SU-DHL-6 (cell line): ENCODE results near the gene LPAR1.

ENCODE experiments used
- H2AFZ ChIP-seq: fragments of 200-600 bp; sonication (generic); 2 replicates; pipeline ENCODE4 v1.6.1; 2014; ENCODE audit warnings: low read depth, mild to moderate bottlenecking, moderate library complexity, mixed read lengths, antibody characterized with exemption, low read length; ENCODE audit not compliant: severe bottlenecking
- H3F3A ChIP-seq: fragments of 200-600 bp; shearing (Covaris generic); 2 replicates; pipeline ENCODE4 v1.6.0; 2016; ENCODE audit warnings: antibody characterized with exemption, mild to moderate bottlenecking; ENCODE audit not compliant: insufficient read depth
- H3K27ac ChIP-seq: fragments of 200-600 bp; sonication (generic); 2 replicates; pipeline ENCODE4 v1.5.1; 2016; ENCODE audit warnings: low read depth, mild to moderate bottlenecking, low read length, moderate library complexity, mixed read lengths
- H3K27me3 ChIP-seq: fragments of 200-600 bp; sonication (generic), shearing (Covaris generic); 2 replicates; pipeline ENCODE4 v1.6.0; 2014; ENCODE audit warnings: mild to moderate bottlenecking, low read length
- H3K36me3 ChIP-seq: fragments of 200-600 bp; sonication (generic); 2 replicates; pipeline ENCODE4 v1.6.1; 2014; ENCODE audit warnings: mild to moderate bottlenecking, low read length, mixed read lengths
- H3K4me2 ChIP-seq: fragments of 300-600, 200-600 bp; shearing (Covaris generic), sonication (generic); 2 replicates; pipeline ENCODE4 v1.6.0; 2014; ENCODE audit warnings: low read length, low read depth, mild to moderate bottlenecking; ENCODE audit not compliant: poor library complexity, severe bottlenecking
- H3K4me3 ChIP-seq: fragments of 200-600 bp; sonication (generic); 2 replicates; pipeline ENCODE4 v1.5.1; 2014; ENCODE audit warnings: antibody characterized with exemption, low read length, mild to moderate bottlenecking, mixed read lengths; ENCODE audit not compliant: insufficient read depth, poor library complexity, severe bottlenecking
- H3K79me2 ChIP-seq: fragments of 200-600 bp; sonication (generic); 2 replicates; pipeline ENCODE4 v1.6.1; 2014; ENCODE audit warnings: mild to moderate bottlenecking, low read length, moderate library complexity; ENCODE audit not compliant: insufficient read depth
- H3K9ac ChIP-seq: fragments of 200-600 bp; sonication (generic); 2 replicates; pipeline ENCODE4 v1.7.0; 2014; ENCODE audit warnings: mild to moderate bottlenecking, low read length
- H3K9me2 ChIP-seq: fragments of 200-600 bp; sonication (generic); replicated peaks from 2 replicates; pipeline ENCODE4 v1.6.1; 2014; ENCODE audit warnings: low read length; ENCODE audit not compliant: insufficient read depth
- H3K9me3 ChIP-seq: fragments of 200-600 bp; sonication (generic); 2 replicates; pipeline ENCODE4 v1.6.1; 2014; ENCODE audit warnings: low read length, mixed read lengths; ENCODE audit not compliant: insufficient read depth
- H4K20me1 ChIP-seq: fragments of 200-600 bp; sonication (generic); 2 replicates; pipeline ENCODE4 v1.6.1; 2014; ENCODE audit warnings: low read depth, mild to moderate bottlenecking, antibody characterized with exemption, low read length, moderate library complexity, mixed read lengths
- EZH2phosphoT487 ChIP-seq: fragments of 200-600 bp; sonication (generic), shearing (Covaris generic); conservative IDR thresholded peaks from 2 replicates; pipeline ENCODE4 v1.6.1; 2018; ENCODE audit warnings: mild to moderate bottlenecking, antibody characterized with exemption, low read length, moderate library complexity, mixed read lengths
- TF ChIP-seq, protein P1 (sequence below): fragments of 200-600 bp; sonication (generic); IDR thresholded peaks from one replicate; pipeline ENCODE4 v1.5.1; 2017; ENCODE audit warnings: antibody characterized with exemption, mild to moderate bottlenecking, low read length, moderate library complexity; ENCODE audit not compliant: insufficient read depth, poor library complexity, severe bottlenecking

Gene LPAR1

DNA sequence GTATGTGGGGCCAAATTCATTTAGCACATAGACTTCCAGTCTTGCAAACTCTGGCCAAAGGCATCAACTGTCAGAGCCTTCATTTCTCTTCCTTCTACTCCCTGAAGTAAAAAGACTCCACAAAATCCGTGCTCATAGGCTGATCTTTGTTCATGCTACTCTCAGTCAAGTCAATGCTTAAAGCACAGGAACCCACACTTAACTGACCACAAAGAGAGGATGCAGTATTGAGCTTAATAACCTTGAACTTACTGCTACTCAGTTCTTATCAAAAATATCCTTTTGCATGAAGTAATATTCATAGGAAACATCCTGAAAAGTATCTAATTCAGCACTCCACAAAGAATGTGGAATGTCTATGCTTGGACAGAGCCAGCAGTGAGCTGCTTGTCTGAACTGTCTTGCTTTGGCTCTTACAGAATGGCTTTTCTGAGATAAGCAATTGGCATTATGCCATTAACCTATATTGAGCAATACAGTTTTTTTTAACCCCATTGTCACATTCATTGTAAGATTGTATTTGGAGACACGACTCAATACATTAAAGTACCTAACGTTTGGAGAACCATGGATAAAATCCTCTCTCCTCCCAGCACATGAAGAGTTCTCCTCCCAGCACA, 21.7 kb downstream of the LPAR1 start:
- Histone ChIP-seq H3K9me3 (no peaks in the 10 kb centered on the region), H3K36me3 (no peaks in the 10 kb centered on the region), H3K4me3 (no peak overlapping the region), H3K79me2 (no peaks in the 10 kb centered on the region), H4K20me1 (no peaks in the 10 kb centered on the region), H2AFZ (no peak overlapping the region), H3K27ac (no peak overlapping the region), H3K27me3 (no peaks in the 10 kb centered on the region), H3K9ac (no peak overlapping the region), H3K4me2 (no peak overlapping the region), H3K9me2 (no peaks in the 10 kb centered on the region), H3F3A (no peaks in the 10 kb centered on the region)
- TF ChIP-seq, protein P1, sequence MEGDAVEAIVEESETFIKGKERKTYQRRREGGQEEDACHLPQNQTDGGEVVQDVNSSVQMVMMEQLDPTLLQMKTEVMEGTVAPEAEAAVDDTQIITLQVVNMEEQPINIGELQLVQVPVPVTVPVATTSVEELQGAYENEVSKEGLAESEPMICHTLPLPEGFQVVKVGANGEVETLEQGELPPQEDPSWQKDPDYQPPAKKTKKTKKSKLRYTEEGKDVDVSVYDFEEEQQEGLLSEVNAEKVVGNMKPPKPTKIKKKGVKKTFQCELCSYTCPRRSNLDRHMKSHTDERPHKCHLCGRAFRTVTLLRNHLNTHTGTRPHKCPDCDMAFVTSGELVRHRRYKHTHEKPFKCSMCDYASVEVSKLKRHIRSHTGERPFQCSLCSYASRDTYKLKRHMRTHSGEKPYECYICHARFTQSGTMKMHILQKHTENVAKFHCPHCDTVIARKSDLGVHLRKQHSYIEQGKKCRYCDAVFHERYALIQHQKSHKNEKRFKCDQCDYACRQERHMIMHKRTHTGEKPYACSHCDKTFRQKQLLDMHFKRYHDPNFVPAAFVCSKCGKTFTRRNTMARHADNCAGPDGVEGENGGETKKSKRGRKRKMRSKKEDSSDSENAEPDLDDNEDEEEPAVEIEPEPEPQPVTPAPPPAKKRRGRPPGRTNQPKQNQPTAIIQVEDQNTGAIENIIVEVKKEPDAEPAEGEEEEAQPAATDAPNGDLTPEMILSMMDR, result no peak
- TF ChIP-seq EZH2phosphoT487, result no peak

DNA sequence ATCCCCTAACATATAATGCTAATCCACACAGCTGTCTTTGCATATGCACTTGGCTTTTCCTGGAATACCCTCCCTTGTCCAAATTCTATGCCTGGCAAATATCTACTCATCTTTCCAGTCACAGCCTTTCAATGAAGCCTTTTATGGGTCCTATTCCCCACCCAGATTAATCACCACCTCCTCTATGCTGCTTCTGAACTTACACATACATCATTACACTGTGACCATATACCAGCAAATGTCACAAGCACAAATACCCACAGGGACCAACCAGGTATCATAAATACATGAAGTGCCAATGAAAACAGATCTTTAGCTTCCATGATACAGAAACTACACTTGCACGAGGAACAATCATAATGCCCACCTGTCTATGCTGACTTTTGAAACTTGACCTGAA, 22.3 kb downstream of the LPAR1 start:
- Histone ChIP-seq H3K79me2 (no peaks in the 10 kb centered on the region), H3K27ac (no peak overlapping the region), H3K36me3 (no peaks in the 10 kb centered on the region), H3K9me2 (no peaks in the 10 kb centered on the region), H3K4me3 (no peak overlapping the region), H3K9me3 (no peaks in the 10 kb centered on the region), H2AFZ (no peak overlapping the region), H3K4me2 (no peak overlapping the region), H3K27me3 (no peaks in the 10 kb centered on the region), H4K20me1 (no peaks in the 10 kb centered on the region), H3F3A (no peaks in the 10 kb centered on the region), H3K9ac (no peak overlapping the region)
- no peak for TF ChIP-seq EZH2phosphoT487
- TF ChIP-seq, protein P1, result no peak

DNA sequence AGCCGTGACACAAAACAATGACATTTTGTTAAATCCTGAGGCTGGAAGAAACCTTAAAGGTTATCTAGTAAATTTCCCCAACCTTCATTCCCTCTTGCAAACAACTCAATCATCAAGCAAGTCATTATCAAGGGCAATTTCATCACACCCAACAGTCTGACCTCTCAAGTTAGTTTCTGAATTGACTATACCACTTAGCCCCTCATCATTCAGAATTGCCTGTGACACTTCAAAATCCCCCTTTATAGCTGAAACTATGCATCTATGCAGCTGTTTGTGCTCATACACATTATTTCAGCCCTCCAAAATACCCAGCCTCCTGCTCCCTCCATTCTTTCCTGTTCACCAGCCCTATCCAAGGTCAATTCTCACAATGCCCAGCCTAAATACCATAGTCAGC, 24.6 kb downstream of the LPAR1 start:
- H4K20me1 ChIP-seq, result no peaks in the 10 kb centered on the region

More for the DNA sequence above, 24.6 kb downstream of the LPAR1 start:
- H3K36me3 ChIP-seq, result no peaks in the 10 kb centered on the region
- H3K9ac ChIP-seq, result no peak overlapping the region
- no peak overlapping the region for H3K27ac ChIP-seq
- H2AFZ ChIP-seq, result no peak overlapping the region
- H3K4me2 ChIP-seq, result no peak overlapping the region
- H3K9me3 ChIP-seq, result no peaks in the 10 kb centered on the region
- no peaks in the 10 kb centered on the region for H3K9me2 ChIP-seq
- no peak for TF ChIP-seq EZH2phosphoT487
- TF ChIP-seq, protein P1, result no peak
- H3K4me3 ChIP-seq, result no peak overlapping the region
- no peaks in the 10 kb centered on the region for H3K79me2 ChIP-seq
- no peaks in the 10 kb centered on the region for H3F3A ChIP-seq
- no peaks in the 10 kb centered on the region for H3K27me3 ChIP-seq
